Osteocyte (in vitro differentiated cells): Measurements from ENCODE around the gene CLCN3. TPM values are rescaled to one million over a fixed set of nuclear protein-coding genes. Genes with fewer than 3 reads are reported as not detected.

ENCODE experiments used
- DNase-seq: peaks from one replicate; pipeline ENCODE4 v3.0.0; 2021; ENCODE audit warnings: mixed read lengths; ENCODE audit not compliant: unreplicated experiment; ENCODE audit errors: extremely low spot score
- H3K27ac Mint-ChIP-seq: one replicate; pipeline ENCODE4 v1.8.0; 2021; ENCODE audit warnings: mild to moderate bottlenecking, mixed read lengths; ENCODE audit not compliant: unreplicated experiment
- H3K27me3 Mint-ChIP-seq: one replicate; pipeline ENCODE4 v1.8.0; 2021; ENCODE audit warnings: mixed read lengths; ENCODE audit not compliant: unreplicated experiment
- H3K36me3 Mint-ChIP-seq: one replicate; pipeline ENCODE4 v1.8.0; 2021; ENCODE audit warnings: mixed read lengths; ENCODE audit not compliant: unreplicated experiment
- H3K4me1 Mint-ChIP-seq: one replicate; pipeline ENCODE4 v1.8.0; 2021; ENCODE audit warnings: mixed read lengths; ENCODE audit not compliant: unreplicated experiment
- H3K4me3 Mint-ChIP-seq: one replicate; pipeline ENCODE4 v1.8.0; 2021; ENCODE audit warnings: mild to moderate bottlenecking, moderate library complexity, mixed read lengths; ENCODE audit not compliant: unreplicated experiment
- H3K9me3 Mint-ChIP-seq: one replicate; pipeline ENCODE4 v1.8.0; 2021; ENCODE audit warnings: mixed read lengths; ENCODE audit not compliant: unreplicated experiment
- CTCF ChIP-seq: fragments of 200-600 bp; sonication (generic); IDR thresholded peaks from 2 replicates; pipeline ENCODE4 v1.5.0; 2021; ENCODE audit warnings: antibody characterized with exemption, mild to moderate bottlenecking, moderate library complexity
- total RNA-seq: library from RNA; stranded (reverse); gene quantifications from 2 replicates; pipeline ENCODE4 v1.2.1, GENCODE V29; 2021

The CLCN3 gene
- total RNA-seq, 1 donor from 2014 or later = 38.0 TPM

GRCh38 chr4:169658196-169658595 is 37.8 kb downstream of the CLCN3 start:
- peaks cover under 1% of the 10 kb centered on the region for H3K36me3 Mint-ChIP-seq
- peaks cover under 1% of the 10 kb centered on the region for H3K9me3 Mint-ChIP-seq
- DNase-seq = no peak
- H3K4me1 Mint-ChIP-seq = peaks cover 19% of the 10 kb centered on the region
- no peak overlapping the region for H3K4me3 Mint-ChIP-seq
- TF ChIP-seq CTCF = no peak
- H3K27me3 Mint-ChIP-seq = no peaks in the 10 kb centered on the region
- no peak overlapping the region for H3K27ac Mint-ChIP-seq

- Mint-ChIP-seq H3K4me1 (peaks cover 24% of the 10 kb centered on the region), H3K27me3 (no peaks in the 10 kb centered on the region), H3K36me3 (no peaks in the 10 kb centered on the region), H3K27ac (peak overlapping the region; percentile 97), H3K4me3 (peak overlapping the region; percentile 81), H3K9me3 (no peaks in the 10 kb centered on the region)
- no peak for TF ChIP-seq CTCF
- DNase-seq = no peak
Measured at GRCh38 chr4:169658975-169659715, 38.8 kb downstream of the CLCN3 start.

- H3K27me3 Mint-ChIP-seq = no peaks in the 10 kb centered on the region
- H3K4me1 Mint-ChIP-seq = peaks cover 31% of the 10 kb centered on the region
Measured at GRCh38 chr4:169659716-169660670, 39.6 kb downstream of the CLCN3 start.

GRCh38 chr4:169660929-169661328 is 40.6 kb downstream of the CLCN3 start:
- Mint-ChIP-seq H3K9me3 (no peaks in the 10 kb centered on the region), H3K27me3 (no peaks in the 10 kb centered on the region), H3K27ac (peak overlapping the region; percentile 97), H3K4me1 (peaks cover 31% of the 10 kb centered on the region), H3K36me3 (no peaks in the 10 kb centered on the region), H3K4me3 (peak overlapping the region; percentile 81)
- no peak for DNase-seq
- no peak for TF ChIP-seq CTCF

More at GRCh38 chr4:169659716-169660670, 39.6 kb downstream of the CLCN3 start:
- Mint-ChIP-seq H3K36me3 (no peaks in the 10 kb centered on the region), H3K9me3 (no peaks in the 10 kb centered on the region), H3K27ac (peak overlapping the region; percentile 97), H3K4me3 (peak overlapping the region; percentile 81)
- DNase-seq = peak; percentile 89
- TF ChIP-seq CTCF = no peak

GRCh38 chr4:169661761-169662160 is 41.4 kb downstream of the CLCN3 start:
- H3K36me3 Mint-ChIP-seq = peaks cover 2% of the 10 kb centered on the region
- no peak overlapping the region for H3K27ac Mint-ChIP-seq
- TF ChIP-seq CTCF = no peak
- H3K9me3 Mint-ChIP-seq = no peaks in the 10 kb centered on the region
- H3K4me1 Mint-ChIP-seq = peaks cover 31% of the 10 kb centered on the region
- H3K27me3 Mint-ChIP-seq = no peaks in the 10 kb centered on the region
- DNase-seq = no peak
- H3K4me3 Mint-ChIP-seq = no peak overlapping the region
